Urothelium cell line (cell line): ENCODE data around the gene ZKSCAN4.

ENCODE experiments used
- DNase-seq: peaks from one replicate; pipeline ENCODE4 v3.0.0; 2011; ENCODE audit warnings: low spot score, mixed read lengths
- FAIRE-seq: peaks from 2 replicates; lab custom pipeline; 2011; peaks lifted over from hg19 to GRCh38; lab: Jason Lieb, UNC

Gene ZKSCAN4

DNA sequence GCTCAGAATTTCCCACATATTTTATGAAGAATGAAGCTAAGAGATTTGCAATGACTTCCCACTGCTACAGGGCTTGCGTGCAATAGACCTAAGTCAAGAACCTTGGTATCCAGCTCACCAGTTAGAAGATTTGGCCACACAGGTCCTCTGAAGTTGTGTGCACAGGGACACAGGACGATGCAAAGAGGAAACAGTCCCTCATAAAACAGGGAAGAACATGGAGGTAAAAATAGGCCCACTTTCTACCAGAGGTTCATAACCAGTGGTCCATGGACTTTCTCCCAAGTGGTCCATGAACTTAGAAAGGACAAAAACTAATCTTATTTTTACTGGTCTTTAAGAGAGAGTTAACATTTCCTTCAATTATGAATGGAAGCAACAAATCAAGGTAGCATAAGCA lies 1.3 kb downstream of the ZKSCAN4 start:
- no peak for DNase-seq
- no peak for FAIRE-seq

- DNase-seq: no peak
- FAIRE-seq: no peak
Observed at GRCh38 chr6:28248916-28249315, 3.2 kb downstream of the ZKSCAN4 start.

DNA sequence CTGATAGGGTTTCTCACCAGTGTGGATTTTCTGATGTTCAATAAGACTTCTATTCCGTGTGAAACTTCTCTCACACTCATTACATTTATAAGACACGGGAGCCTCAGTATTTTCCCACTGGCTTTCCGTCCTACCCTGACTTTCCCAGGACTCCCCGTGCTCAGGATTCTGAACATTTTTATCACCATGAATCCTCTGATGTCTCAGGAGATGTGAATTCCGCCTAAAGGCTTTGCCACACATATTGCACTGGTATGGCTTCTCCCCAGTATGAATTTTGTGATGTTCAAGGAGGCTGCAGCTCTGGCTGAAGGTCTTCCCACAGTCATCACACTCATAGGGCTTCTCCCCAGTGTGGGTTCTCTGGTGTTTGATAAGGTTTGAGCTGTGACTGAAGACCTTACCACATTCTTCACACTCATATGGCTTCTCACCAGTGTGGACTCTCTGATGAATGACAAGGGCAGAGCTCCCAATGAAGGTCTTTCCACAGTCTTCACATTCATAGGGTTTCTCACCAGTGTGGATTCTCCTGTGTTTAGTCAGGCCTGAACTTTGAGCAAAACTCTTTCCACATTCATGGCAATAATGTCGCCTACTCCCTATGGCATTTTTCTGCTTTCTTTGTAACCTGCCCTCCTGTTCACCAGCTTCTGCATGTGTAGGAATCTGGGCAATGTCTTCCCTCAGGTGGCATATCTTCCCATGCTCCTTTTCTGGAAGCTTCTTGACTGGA lies 6.7 kb downstream of the ZKSCAN4 start:
- FAIRE-seq (no peak), DNase-seq (no peak)

- FAIRE-seq (no peak), DNase-seq (no peak)
Observed at GRCh38 chr6:28243946-28244345, 8.1 kb downstream of the ZKSCAN4 start.

GRCh38 chr6:28240471-28240870 lies 11.6 kb downstream of the ZKSCAN4 start:
- no peak for FAIRE-seq

DNA sequence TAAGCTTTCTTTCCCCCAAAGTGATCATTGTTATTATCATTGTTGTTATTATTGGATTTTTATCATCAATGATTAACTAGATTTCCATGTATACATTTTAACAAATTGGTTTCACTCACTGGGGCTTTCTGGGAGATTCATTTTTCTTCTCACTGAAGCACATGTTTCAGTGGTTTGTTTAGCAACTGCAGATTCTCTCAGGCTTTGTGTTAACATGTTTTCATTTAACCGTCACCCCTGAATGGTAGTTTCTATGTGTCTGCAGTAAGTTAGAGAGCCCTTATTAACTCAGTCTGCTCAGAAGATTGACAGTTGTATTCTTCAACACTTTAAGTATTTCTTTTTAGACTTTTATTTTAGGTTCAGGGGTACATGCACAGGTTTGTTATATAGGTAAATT lies 12.4 kb downstream of the ZKSCAN4 start:
- no peak for DNase-seq
- no peak for FAIRE-seq

More at GRCh38 chr6:28240471-28240870, 11.6 kb downstream of the ZKSCAN4 start:
- DNase-seq: no peak

DNA sequence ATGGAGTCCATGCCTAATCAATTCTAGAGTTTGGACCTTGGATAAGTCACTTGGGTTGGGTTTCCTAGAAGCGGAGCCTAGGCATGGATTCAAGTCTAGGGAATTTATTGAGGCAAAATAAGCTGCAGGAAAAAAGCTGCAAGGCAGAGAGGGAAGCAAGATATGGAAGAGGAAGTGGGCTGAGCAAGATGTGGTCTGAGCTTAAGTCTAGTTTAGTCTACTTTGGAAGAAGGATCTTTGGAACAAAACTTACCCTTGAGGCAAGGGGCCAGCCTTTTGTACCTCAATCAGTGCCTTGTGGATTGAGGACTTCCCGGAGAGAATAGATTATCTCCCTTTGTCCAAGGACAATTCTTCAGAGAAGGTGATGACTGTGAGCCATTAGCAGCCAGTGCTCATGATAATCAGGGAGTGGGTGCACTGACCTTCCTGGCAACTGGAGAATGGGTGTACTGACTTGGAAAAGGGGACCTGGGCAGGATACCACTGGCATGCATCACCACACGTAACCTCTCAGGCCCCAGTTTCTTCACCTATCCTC lies 16.1 kb downstream of the ZKSCAN4 start:
- no peak for FAIRE-seq
- no peak for DNase-seq

DNA sequence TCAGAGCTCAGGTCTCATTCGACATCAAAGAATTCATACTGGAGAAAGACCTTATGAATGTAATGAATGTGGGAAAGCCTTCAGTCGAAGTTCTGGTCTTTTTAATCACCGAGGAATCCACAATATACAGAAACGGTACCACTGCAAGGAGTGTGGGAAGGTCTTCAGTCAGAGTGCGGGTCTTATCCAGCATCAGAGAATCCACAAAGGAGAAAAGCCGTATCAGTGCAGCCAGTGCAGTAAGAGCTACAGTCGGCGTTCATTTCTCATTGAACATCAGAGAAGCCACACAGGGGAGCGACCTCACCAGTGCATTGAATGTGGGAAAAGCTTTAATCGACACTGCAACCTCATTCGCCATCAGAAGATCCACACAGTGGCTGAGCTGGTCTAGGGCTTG lies 19.3 kb downstream of the ZKSCAN4 start:
- DNase-seq: no peak
- FAIRE-seq: no peak

DNA sequence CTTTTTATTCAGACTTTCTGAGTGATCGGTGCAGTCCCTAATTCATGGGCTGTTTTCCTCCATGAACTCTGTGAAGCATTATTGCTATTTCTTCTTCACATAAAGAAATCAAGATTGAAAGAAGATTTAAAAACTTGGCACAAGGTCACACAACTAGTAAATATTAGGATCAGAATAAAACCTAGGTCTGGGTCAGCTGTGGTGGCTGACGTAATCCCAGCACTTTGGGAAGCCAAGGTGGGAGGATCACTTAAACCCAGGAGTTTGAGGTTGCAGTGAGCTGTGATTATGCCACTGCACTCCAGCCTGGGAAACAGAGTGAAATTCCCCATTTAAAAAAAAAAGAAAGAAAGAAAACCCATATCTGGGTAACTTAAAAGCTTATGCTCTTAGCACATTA lies 25.6 kb downstream of the ZKSCAN4 start:
- FAIRE-seq: no peak
- no peak for DNase-seq

DNA sequence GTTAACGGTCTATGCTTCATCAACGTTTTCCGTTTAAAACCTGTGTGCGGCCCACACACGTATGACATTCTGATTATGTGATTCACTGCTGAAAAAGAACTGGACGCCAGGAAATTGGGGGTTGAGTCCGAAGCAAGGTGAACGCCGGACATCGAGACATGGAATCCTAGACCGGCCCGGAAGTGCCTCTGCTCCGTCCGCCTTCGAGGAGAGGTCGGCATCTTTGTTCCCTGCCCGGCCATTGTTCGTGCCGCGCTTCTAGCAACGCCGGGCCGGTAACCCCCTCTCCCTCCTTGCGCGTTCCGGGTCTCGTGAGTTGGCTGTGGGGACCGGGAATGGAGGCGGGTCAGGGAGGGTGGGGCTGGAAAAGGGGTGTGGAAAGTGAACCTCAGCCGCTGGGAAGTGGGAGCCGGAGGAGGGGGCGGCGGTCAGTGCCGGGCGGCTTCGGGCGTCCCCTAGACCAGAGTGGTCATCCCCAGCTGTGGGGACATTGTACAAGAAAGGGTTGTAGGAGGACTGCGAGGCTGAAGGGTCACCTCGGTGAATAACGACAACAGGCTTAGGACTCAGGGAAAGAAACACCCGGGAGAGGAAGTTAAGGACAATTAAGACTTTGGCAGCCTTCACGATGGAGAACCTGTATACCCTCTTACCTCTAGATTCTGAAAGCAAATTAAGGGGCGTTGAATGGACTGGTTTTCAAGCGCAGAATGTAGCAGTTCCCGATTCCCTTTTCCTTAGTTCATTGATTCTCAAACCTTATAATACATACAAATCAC lies 26.8 kb downstream of the ZKSCAN4 start, which contains the start of gene ZSCAN9:
Gene ZSCAN9 (plus strand): TSS at position 220 of the 779 bp plus-strand sequence. CDS start 1,810 bp downstream, outside the sequence.
- FAIRE-seq (no peak), DNase-seq (peak; percentile 86)

- DNase-seq (no peak), FAIRE-seq (no peak)
Observed at GRCh38 chr6:28224131-28225055, 27.7 kb downstream of the ZKSCAN4 start.

- DNase-seq (no peak), FAIRE-seq (no peak)
Observed at GRCh38 chr6:28220257-28221133, 31.6 kb downstream of the ZKSCAN4 start.

DNA sequence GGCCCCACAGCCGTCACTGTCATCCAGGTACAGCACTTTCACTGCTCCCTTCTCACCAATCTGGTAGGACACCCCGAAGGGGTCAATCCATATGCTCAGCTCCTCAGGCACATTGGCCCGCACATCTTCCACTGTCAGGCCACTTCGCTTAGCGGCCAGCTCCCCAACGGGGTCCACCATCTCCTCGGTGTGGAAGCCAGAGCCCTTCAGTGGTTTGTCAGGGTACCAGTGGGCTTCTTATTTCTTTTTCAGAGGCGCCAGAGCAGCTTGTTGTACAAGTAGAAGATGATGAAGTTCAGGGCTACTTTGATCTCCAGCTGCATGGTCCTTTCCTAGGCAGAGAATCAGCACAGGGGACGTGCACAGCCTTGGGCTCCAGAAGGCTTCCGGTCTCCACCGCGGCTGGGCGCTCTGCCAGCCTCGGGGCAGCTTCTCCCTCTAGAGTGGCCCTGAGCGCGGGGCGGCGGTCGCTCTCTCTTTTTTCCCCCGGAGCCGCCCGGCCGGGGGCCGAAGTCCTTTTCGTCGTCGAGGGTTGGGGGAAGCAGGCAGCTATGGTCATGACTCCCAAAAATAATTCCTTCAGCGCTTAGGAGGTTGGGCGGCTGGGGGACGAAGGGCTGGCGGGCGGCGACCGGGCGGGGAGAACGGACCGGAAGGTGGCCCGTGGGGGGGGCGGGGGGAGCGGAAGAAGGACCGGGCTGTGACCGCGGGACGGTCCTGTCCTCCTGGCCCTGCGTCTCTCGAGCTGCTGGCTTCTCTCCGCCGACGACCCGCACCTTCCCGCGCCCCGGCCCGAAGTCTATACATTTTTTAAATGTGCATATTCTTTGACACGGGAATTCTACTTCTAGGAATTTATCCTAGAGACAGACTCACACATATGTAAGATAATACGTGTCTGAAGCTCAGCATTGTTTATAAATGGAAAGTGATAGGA lies 33.5 kb downstream of the ZKSCAN4 start:
- FAIRE-seq (no peak), DNase-seq (peak; percentile 88)

DNA sequence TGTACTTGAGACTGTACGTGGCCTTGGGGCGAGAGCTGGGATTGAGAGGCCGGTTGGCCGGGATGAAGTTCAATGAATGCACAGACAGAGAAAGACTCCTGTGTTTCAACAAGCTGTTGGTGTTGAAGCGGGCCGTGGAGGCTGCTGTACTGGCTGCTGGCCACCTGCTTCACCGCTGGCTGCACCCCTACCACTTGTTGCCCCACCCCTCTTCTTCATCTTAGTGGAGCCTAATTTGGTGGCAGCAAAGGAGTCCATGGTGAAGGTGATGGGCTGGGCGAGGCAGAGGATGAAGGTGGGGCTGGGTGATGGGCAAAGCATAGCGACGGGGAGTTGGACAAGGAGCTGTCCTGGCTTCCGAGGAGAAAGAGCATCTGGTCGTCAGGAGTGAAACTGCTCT lies 34.2 kb downstream of the ZKSCAN4 start:
- DNase-seq (no peak), FAIRE-seq (no peak)

- FAIRE-seq: no peak
Observed at GRCh38 chr6:28215425-28215824, 36.6 kb downstream of the ZKSCAN4 start.

GRCh38 chr6:28213213-28213523 lies 38.9 kb downstream of the ZKSCAN4 start:
- no peak for FAIRE-seq
- no peak for DNase-seq

More at GRCh38 chr6:28215425-28215824, 36.6 kb downstream of the ZKSCAN4 start:
- no peak for DNase-seq

DNA sequence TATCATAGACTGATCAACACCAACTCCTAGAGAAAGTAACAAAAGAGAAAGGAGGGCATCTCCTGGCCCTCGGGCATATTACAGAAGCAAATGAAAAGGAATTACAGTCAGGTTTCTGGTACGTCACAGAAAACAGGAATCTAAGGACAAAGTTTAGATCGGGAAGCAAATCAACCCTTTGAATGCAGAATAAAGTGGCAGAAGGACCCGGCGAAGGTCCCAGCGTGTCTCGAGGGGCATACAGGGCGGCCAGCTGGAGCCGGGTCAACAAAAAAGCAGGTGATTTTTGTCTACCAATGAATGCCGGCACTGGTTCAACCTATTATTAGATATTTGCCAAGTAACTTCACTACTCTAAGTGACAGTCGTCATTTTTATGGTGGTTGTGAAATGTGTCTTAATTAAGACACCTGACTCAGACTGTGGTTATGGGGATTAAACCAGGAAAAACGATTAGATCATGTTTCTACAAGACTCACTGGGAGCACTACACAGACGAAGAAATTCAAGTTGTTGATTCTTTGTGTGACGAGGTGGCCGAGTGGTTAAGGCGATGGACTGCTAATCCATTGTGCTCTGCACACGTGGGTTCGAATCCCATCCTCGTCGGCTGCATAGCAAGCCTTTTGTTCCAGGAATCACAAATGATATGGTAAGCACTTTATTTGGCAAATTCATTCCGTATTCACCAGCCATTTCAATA lies 39.4 kb downstream of the ZKSCAN4 start:
- FAIRE-seq: no peak
- DNase-seq: peak; percentile 66

GRCh38 chr6:28211840-28212509 lies 40.1 kb downstream of the ZKSCAN4 start:
- DNase-seq (peak; percentile 19), FAIRE-seq (no peak)
